ENCODE data around the gene ZRANB3. TPM values are rescaled to one million over a fixed set of nuclear protein-coding genes. Genes with fewer than 3 reads are reported as not detected.

ZRANB3 gene
- total RNA-seq, 1 experiment from 2014 or later = 16.3 TPM

- H3K27ac Mint-ChIP-seq (ENCODE audit: low read depth, unreplicated experiment) = no peak overlapping the region
Observed at GRCh38 chr2:135095591-135095990, 435.4 kb downstream of the ZRANB3 start.

GRCh38 chr2:135094508-135094907, 436.5 kb downstream of the ZRANB3 start:
- no peaks in the 10 kb centered on the region for H3K9me3 Mint-ChIP-seq (ENCODE audit: unreplicated experiment)
- POLR2A ChIA-PET = interaction anchor here (0.8 kb wide), 1 partner anchor 42 kb away, joined by 3 read pairs; the partner anchor contains the start of gene RAB3GAP1
- peaks cover 13% of the 10 kb centered on the region for H3K4me1 Mint-ChIP-seq (ENCODE audit: insufficient read depth, unreplicated experiment)
- intact Hi-C loops (cut with micrococcal nuclease) = no loop called here
- H3K36me3 Mint-ChIP-seq (ENCODE audit: insufficient read depth, unreplicated experiment) = peaks cover 39% of the 10 kb centered on the region
- TF ChIP-seq, protein P1, sequence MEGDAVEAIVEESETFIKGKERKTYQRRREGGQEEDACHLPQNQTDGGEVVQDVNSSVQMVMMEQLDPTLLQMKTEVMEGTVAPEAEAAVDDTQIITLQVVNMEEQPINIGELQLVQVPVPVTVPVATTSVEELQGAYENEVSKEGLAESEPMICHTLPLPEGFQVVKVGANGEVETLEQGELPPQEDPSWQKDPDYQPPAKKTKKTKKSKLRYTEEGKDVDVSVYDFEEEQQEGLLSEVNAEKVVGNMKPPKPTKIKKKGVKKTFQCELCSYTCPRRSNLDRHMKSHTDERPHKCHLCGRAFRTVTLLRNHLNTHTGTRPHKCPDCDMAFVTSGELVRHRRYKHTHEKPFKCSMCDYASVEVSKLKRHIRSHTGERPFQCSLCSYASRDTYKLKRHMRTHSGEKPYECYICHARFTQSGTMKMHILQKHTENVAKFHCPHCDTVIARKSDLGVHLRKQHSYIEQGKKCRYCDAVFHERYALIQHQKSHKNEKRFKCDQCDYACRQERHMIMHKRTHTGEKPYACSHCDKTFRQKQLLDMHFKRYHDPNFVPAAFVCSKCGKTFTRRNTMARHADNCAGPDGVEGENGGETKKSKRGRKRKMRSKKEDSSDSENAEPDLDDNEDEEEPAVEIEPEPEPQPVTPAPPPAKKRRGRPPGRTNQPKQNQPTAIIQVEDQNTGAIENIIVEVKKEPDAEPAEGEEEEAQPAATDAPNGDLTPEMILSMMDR (IDR thresholded peaks at IDR 0.05; ENCODE audit: unreplicated experiment) = no peak
- BruUV-seq (replicated peaks) = no TSS peak
- H3K27me3 Mint-ChIP-seq (ENCODE audit: insufficient read depth, unreplicated experiment) = no peaks in the 10 kb centered on the region
- H3K27ac Mint-ChIP-seq (ENCODE audit: low read depth, unreplicated experiment) = no peak overlapping the region
- CTCF ChIA-PET = interaction anchor here (1.0 kb wide), 1 partner anchor 91 kb away, joined by 3 read pairs; no protein-coding TSS in a partner anchor
- H3K4me3 Mint-ChIP-seq (ENCODE audit: unreplicated experiment) = no peak overlapping the region
- DNase-seq (ENCODE audit: unreplicated experiment) = no peak

More at GRCh38 chr2:135095591-135095990, 435.4 kb downstream of the ZRANB3 start:
- peak; percentile 45 for DNase-seq (ENCODE audit: unreplicated experiment)
- CTCF ChIA-PET = no interaction called here
- peaks cover 39% of the 10 kb centered on the region for H3K36me3 Mint-ChIP-seq (ENCODE audit: insufficient read depth, unreplicated experiment)
- no peak overlapping the region for H3K4me3 Mint-ChIP-seq (ENCODE audit: unreplicated experiment)
- intact Hi-C loops (cut with micrococcal nuclease) = no loop called here
- POLR2A ChIA-PET = no interaction called here
- no peaks in the 10 kb centered on the region for H3K27me3 Mint-ChIP-seq (ENCODE audit: insufficient read depth, unreplicated experiment)
- H3K9me3 Mint-ChIP-seq (ENCODE audit: unreplicated experiment) = no peaks in the 10 kb centered on the region
- no TSS peak for BruUV-seq (replicated peaks)
- H3K4me1 Mint-ChIP-seq (ENCODE audit: insufficient read depth, unreplicated experiment) = peaks cover 13% of the 10 kb centered on the region
- TF ChIP-seq, protein P1 (IDR thresholded peaks at IDR 0.05; ENCODE audit: unreplicated experiment) = no peak

- H3K27me3 Mint-ChIP-seq (ENCODE audit: insufficient read depth, unreplicated experiment) = no peaks in the 10 kb centered on the region
Observed at GRCh38 chr2:135093670-135094330, 437.2 kb downstream of the ZRANB3 start.

GRCh38 chr2:135093193-135093592, 437.8 kb downstream of the ZRANB3 start:
- TF ChIP-seq, protein P1 (IDR thresholded peaks at IDR 0.05; ENCODE audit: unreplicated experiment) = no peak
- intact Hi-C loops (cut with micrococcal nuclease) = no loop called here
- no TSS peak for BruUV-seq (replicated peaks)
- Mint-ChIP-seq H3K4me1 (ENCODE audit: insufficient read depth, unreplicated experiment) (peaks cover 13% of the 10 kb centered on the region), H3K36me3 (ENCODE audit: insufficient read depth, unreplicated experiment) (peaks cover 30% of the 10 kb centered on the region), H3K4me3 (ENCODE audit: unreplicated experiment) (no peak overlapping the region), H3K27me3 (ENCODE audit: insufficient read depth, unreplicated experiment) (no peaks in the 10 kb centered on the region), H3K27ac (ENCODE audit: low read depth, unreplicated experiment) (peak overlapping the region; percentile 65), H3K9me3 (ENCODE audit: unreplicated experiment) (no peaks in the 10 kb centered on the region)
- ChIA-PET POLR2A (interaction anchor here (0.7 to 1.1 kb wide), 6 partner anchors 15 to 65 kb away, joined by 3 to 4 read pairs (median 4); partner anchors contain the start of gene RAB3GAP1), CTCF (interaction anchor here (1.5 kb wide), 1 partner anchor 22 kb away, joined by 6 read pairs; no protein-coding TSS in a partner anchor)
- no peak for DNase-seq (ENCODE audit: unreplicated experiment)

More at GRCh38 chr2:135093670-135094330, 437.2 kb downstream of the ZRANB3 start:
- Mint-ChIP-seq H3K36me3 (ENCODE audit: insufficient read depth, unreplicated experiment) (peaks cover 32% of the 10 kb centered on the region), H3K27ac (ENCODE audit: low read depth, unreplicated experiment) (peak overlapping the region; percentile 65), H3K4me1 (ENCODE audit: insufficient read depth, unreplicated experiment) (peaks cover 13% of the 10 kb centered on the region), H3K9me3 (ENCODE audit: unreplicated experiment) (no peaks in the 10 kb centered on the region), H3K4me3 (ENCODE audit: unreplicated experiment) (no peak overlapping the region)
- intact Hi-C loops (cut with micrococcal nuclease) = no loop called here
- ChIA-PET POLR2A (interaction anchor here (0.8 to 1.1 kb wide), 5 partner anchors 16 to 64 kb away, joined by 3 to 4 read pairs (median 4); partner anchors contain the start of gene RAB3GAP1), CTCF (interaction anchor here (1.0 to 1.5 kb wide), 2 partner anchors 22 to 90 kb away, joined by 3 to 6 read pairs; no protein-coding TSS in a partner anchor)
- no TSS peak for BruUV-seq (replicated peaks)
- TF ChIP-seq, protein P1 (IDR thresholded peaks at IDR 0.05; ENCODE audit: unreplicated experiment) = no peak
- no peak for DNase-seq (ENCODE audit: unreplicated experiment)

All from MCF 10A (cell line).